GM18907 (cell line): ENCODE measurements around the gene EPHB6.

Source experiments
- ATAC-seq: cut with Tn5 transposase; IDR thresholded peaks from one replicate; pipeline ENCODE4 v1.9.1; 2021; ENCODE audit warnings: mild to moderate bottlenecking, moderate library complexity; ENCODE audit not compliant: unreplicated experiment

The EPHB6 gene

GRCh38 chr7:142894112-142894984 lies 39.5 kb downstream of the EPHB6 start:
- ATAC-seq: no peak

- ATAC-seq: no peak
These were observed 40.2 kb downstream of the EPHB6 start for GRCh38 chr7:142894985-142895593.

DNA sequence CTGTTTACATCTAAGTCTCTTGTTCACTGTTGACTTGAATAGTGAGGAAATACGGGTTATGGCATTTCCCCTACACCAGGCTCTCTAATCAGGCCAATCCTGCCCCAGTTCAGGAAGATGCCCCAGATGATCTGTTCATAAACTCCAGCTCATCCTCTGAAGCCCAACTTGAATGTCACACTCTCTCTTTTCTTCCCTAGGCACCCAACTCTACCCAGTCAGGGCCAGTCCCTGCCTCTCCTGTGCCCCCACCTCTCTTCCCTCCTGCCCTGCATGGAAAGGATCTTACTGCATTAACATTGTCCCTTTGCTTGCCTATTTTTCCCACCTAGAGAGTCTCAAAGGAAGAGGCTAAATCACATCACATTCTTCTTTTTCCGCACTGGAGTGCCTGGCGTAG lies 41.3 kb downstream of the EPHB6 start:
- ATAC-seq: no peak

DNA sequence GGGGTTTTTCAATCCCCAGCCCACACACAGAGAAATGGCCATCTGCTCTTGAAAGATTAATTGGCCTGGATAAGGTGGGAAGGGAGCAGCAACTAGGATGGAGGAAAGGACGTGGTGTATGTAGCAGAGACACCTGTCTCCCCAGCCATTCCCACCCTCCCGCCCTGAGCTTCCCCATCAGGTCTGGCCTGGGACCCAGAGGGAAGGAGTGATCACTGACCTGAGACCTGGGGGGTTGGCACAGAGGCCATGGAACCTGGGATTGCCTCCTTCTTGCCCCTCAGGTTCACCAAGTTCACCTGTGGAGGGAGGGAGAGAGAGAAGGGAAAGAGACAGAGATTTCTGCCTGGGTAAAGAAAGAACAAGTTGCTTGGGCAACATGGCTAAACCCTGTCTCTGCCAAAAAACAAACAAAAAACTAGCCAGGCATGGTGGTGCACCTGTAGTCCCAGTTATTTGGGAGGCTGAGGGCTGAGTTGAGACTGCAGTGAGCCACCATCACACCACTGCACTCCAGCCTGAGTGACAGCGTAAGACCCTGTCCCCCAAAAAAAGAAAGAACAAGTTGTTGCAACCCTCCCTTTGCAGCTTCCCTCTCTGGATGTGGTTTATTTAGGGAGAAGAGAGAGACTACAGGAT lies 42.0 kb downstream of the EPHB6 start:
- no peak for ATAC-seq

DNA sequence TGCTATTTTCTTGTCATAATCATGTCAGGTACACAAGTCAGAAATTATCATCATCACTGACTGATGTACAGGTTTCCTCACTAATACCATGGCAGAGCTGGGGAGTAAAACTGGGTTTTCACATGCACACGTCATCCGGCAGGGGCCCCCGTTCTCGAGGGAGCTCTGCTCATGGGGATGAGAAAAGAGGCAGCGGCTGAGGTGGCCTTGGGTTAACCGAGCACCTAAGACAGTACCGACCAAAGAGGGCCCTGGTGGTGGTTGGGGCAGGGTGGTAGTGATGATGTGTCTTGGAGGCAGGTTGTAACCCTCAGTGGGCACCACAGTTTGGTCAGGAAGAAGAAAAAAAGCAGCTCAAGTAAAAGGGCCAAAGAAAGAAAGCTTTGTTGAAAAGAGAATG lies 42.8 kb downstream of the EPHB6 start:
- no peak for ATAC-seq

GRCh38 chr7:142898377-142899170 lies 43.7 kb downstream of the EPHB6 start:
- no peak for ATAC-seq

DNA sequence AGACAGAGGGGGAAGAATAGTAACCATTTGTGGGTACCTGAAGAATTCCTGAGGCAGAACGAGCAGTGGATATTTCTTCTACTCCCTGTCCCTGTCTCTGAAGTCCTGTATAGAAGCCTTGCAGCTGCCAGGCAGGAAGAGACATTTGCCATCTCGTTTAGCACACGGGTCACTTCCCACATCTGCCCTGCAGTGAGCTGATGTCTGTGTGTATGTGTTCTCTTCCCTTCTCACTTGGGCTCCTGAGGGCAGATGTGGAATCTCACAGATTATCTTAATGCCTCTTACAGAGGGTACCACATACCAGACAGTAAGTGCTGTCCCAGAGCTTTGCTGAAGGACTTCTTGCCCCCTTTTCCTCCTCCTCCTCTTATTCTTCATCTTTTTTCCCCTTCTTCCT lies 44.8 kb downstream of the EPHB6 start:
- no peak for ATAC-seq

DNA sequence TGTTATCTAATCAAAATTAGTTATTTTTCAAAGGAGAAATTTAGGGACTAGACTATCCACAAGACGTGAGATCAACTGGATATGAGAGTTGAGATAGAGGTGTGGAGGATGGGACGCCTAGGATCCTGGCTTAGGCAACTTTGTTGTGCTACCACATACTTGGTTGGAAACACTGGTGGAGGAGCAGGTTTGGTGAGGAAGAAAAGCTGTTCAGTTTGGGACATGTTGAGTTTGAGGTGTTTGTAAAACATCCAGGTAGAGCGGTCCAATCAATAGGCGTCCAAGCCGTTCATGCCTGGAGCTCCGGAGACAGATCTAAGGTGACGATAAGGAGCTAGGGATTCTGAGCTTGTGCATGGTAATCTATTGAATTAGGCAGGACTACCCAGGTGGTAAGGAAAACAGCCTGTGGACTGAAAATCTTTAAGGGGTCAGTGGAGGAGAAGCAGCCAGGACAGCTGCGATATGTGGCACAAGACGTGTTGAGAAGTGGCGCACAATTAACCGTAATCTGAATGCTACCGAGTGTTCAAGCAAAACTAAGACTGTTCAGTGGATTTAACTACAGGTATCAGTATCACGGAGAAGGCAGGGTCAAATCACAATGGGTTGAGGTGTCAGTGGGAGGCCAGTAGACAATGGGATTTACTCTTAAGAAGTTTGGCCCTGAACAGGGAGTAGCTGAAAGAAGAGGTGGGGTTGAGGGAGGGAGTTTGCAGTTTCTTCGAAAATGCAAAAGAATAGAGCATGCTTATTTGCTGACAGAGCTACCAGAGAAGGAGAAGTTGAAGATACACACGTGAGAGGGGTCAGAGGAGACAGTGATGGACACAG lies 46.8 kb downstream of the EPHB6 start:
- no peak for ATAC-seq

GRCh38 chr7:142904128-142904527 lies 49.3 kb downstream of the EPHB6 start:
- no peak for ATAC-seq

DNA sequence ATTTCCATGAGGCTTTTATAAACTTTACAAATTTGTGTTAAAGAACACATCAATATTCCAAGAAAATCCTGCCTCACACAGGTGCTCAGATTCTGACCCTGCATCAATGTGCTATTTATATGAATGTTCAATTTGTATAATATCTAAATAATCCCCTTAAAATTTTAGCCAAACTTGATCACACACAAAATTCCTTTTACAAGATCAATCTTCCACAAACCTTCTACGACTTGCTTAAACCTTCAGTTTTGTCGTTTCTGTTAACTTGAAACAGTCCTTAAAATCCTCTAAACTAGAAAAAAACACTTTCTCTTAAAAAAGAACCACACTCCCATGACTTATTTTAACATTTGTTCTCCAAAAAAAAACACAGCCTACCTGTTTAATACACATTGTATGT lies 50.9 kb downstream of the EPHB6 start:
- ATAC-seq: no peak

DNA sequence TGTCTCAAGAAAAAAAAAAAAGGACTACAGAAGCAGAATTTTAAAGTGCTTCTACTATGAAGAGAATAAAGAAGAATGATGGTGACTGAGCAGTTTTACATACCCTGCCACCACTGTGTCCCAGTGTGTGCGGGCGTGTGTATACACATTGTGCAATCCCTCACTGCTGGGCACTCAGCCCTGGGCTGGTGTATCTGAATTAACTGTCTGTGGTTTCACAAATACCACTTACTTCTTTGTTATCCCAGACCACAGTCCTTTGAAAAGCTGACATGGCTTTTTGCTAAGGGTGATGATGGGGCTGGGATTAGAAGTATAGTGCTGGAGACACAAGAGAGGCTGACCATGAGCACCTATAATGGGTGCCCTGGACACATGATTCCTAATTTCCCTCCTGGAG lies 51.8 kb downstream of the EPHB6 start:
- ATAC-seq: no peak

GRCh38 chr7:142908290-142908689 lies 53.4 kb downstream of the EPHB6 start:
- ATAC-seq: no peak

- ATAC-seq: no peak
These were observed 54.3 kb downstream of the EPHB6 start for GRCh38 chr7:142908921-142909890.

GRCh38 chr7:142910031-142910433 lies 55.2 kb downstream of the EPHB6 start:
- no peak for ATAC-seq

GRCh38 chr7:142910481-142910880 lies 55.6 kb downstream of the EPHB6 start:
- no peak for ATAC-seq

DNA sequence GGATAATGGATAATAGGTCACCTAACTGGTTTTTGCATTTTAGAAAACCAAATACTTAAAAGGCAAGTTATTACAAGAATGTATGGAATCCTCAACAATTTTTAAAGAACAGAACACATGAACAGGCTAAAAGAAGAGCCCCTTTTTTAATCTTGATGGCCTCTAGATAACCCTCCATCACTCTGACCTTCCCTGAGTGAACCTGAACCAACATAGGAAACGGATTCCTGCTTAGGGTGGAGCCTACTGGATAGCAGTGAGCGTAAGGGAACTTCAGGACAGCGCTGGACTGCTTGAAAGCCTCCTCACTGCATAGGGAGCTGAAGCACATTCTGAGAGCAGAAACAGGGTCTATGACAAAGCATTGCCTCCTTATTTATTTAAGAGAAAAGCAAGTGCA lies 58.2 kb downstream of the EPHB6 start:
- ATAC-seq: no peak

- ATAC-seq: no peak
These were observed 58.7 kb downstream of the EPHB6 start for GRCh38 chr7:142913566-142913965.

DNA sequence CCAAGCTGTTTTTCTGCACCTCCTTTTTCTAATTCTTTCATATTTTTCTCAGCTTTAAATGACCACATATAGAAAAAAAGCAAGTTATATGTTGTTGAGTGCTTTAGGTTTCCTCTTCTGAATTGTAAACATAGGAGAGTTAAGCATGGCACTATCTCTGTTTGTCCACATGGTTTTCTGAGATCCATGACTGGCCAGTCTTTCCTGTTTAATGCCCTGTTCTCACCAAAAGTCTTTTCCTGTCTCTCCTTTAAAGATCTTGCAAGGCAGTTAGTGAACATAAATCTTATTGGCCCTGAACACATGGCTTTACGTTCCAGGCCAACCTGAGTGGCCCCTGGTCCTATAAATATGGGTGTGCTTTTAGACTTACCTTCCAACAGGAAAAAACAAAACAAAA lies 59.2 kb downstream of the EPHB6 start:
- no peak for ATAC-seq

- no peak for ATAC-seq
These were observed 60.4 kb downstream of the EPHB6 start for GRCh38 chr7:142915315-142915714.
